Stimulated activated CD8-positive, alpha-beta memory T cell treated with anti-CD3 and anti-CD28 coated beads, Interleukin-7, amount 100 ng/mL, for 4 hours (primary cell): Measurements from ENCODE around the gene CDK17.
"Not testable (repeated sequence)": the region's sequence is repeated elsewhere in the genome, so short reads cannot be mapped to it uniquely, and the experiment has no call there.

Source experiments
- DNase-seq, 2 donors: peaks; one replicate each; pipeline ENCODE4 v3.0.0-alpha.2; 2020; ENCODE audit warnings: low read depth in 2 of 2

The CDK17 gene

GRCh38 chr12:96393229-96393628 is 7.0 kb downstream of the CDK17 start:
- not testable (repeated sequence) for DNase-seq

DNA sequence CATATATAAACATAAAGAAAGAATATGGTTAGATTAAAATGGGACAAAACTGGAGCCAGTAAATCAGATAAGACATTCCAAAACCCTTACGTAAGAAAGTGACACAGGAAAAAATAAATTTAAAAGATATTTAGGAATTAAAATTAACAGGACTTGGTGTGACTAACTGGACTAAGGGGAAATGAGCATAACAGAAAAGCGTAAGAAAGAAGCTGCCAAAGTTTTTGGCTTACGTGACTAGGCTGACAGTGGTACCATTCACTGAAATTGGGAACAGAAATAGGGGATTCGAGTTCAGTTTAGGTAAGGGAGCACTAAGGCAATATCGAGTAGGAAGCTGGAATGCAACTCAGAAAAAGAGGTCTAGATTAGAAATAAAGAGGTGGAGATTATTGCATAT is 7.8 kb downstream of the CDK17 start:
- DNase-seq, result no peak

DNA sequence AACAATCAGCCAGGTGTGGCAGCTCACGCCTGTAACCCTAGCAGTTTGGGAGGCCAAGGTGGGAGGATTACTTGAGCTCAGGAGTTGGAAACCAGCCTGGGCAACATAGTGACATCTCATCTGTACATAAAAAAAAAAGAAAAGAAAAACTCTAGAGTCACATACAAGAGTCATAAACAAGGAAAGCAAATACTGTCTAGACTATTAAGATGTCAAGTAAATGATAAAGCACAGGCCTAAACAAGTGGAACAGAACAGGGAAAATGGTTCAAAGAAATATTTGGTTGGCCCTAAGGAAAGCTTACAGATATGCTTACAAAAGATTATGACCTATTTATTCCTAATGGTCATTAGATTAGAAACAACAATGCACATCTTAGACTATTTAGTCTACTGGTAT is 12.3 kb downstream of the CDK17 start:
- no peak for DNase-seq

DNA sequence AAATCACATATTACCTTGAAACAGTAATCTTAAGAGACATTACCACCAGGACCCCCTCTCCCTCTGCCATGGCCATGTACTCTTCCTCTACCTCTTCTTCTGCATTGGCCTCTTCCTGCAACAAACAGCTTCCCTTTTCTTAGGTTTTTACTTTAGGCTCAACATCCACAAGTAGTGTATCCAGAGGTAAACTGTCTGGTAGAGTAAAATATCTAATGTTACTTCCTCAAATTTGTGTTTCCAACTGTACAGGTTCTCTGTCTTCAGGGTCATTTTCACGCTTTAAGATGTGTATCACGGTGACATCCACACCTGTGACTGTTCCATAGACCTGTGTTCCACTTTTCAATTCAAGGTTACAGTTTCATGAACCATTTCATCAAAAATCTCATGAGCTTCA is 13.4 kb downstream of the CDK17 start:
- DNase-seq, result no peak

GRCh38 chr12:96383991-96384390 is 16.2 kb downstream of the CDK17 start:
- DNase-seq, result no peak

- DNase-seq, result no peak
These were observed 16.9 kb downstream of the CDK17 start for GRCh38 chr12:96383371-96383770.

GRCh38 chr12:96379743-96380142 is 20.5 kb downstream of the CDK17 start:
- DNase-seq, result not testable (repeated sequence)

DNA sequence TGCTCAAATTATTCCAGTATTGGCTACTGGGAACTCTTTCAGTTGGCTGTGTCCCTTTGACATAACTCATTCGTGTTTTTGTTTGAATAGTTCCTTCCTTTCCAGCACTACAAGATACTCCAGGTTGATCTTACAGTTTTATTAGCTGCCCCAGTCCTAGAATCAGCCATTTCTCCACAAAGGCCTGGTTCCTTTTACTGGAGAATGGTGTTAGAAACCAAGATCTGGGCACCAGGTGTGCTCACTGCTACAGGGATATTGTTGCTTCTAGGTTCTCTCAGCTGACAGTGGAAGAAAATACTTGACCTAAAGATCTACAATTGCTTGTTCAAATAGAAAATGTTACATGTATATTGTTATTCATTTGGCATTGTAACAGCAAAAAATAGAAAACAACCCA is 21.9 kb downstream of the CDK17 start:
- no peak for DNase-seq

DNA sequence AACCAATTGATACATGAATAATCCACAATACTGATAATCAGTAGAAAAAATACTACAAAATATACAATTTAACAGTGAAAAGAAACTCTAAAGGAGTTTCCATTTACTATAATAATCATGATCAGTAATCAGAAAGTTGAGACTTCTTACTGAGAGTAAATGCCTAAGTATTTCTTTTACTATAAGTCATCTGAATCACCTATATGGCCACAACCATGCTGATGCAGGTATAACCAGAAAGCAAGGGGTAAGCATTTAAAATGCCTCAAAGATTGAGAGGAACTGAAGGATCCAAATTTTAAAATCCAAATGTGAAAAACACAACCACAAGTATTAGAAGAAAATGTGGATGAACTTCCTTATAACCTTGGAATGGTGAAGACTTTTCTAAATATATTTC is 23.4 kb downstream of the CDK17 start:
- no peak for DNase-seq

DNA sequence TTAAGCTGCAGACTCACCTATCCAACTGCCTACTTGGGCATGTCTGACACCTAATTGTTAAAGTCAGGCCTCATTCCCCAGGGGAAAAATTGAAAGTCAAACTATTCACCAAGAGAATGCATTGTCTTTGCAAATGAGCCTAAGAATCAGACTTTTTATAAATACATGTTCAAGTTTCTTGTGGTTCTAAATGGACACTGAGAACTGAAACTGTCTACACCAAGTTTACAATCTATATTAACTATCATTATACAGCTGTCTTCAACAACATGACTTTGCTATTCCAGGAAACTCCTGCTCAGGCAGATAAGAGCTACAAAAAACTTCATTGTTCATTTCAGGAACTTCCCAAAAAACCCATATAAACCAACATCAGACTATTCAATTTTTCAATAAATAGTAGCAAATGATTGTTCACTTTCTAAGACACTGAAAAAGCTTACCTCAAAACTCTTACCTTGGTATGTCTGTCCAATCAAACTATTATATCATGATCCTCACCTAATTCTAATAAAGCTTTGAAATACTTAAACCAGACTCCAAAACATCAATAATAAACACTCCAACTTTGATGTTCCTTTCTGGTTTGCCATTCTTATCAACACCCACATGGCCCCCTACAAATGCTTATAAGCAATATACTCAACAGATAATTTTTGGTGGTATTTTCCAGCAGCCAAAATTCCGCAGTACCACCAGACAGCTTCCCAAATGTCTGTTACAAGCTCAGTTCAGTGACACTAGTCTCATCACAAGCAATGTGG is 24.2 kb downstream of the CDK17 start:
- DNase-seq, result no peak

DNA sequence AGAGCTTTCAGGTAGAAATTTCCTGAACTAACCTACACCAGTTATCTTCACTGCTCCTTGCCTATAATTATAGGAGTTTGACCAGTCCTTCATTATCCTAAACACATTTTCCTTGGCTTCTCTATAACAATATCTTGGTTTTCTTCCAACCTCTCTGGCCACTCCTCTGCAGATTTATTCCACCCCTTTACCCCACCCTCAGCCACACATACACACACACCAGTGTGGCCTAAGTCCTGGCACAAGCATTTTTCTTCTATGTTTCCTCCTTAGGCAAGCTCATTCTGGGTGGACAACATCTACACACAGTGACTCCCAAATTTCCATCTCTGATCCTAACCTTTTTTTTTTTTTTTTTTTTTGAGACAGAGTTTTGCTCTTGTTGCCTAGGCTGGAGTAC is 25.1 kb downstream of the CDK17 start:
- no peak for DNase-seq

DNA sequence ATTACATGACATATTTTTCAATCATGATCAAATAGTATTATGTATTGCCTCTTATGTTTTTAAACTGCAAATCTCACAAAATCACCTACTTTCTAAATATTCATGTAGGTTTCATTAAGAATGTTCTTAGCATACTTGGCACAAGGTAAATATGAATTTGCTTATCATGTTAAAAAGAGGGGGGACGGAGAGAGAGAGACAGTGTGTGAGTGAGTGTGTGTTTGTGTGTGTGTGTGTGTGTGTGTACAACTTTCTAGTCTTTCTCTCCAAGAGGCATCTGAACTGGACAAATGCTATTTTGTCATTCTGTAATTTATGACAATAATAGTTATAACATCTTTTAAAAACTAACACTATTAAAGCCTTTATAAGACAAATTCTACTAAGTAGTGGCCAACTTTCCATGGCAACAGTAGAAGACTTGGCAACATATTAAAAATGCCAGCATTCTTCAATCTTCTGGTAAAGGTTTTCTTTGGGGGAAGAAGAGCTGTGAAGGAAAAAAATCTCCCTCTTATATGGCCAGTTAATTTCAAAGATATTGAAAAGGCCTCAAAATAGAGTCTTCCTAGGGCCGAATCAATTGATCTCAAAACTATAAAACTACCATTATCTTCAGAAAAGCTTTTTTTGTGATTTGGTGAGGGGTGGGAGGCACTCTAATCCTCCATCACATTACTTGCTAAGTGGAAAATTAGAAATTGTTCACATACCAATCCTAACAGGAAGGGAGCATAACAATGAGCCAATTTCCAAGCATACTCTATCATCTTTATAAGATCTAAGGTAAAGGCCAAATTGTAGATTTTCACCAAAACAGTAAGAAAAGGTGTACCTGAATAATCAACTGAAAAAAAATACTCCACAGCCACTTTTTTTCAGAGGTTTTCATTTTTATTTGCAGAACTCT is 28.2 kb downstream of the CDK17 start:
- DNase-seq, result no peak

DNA sequence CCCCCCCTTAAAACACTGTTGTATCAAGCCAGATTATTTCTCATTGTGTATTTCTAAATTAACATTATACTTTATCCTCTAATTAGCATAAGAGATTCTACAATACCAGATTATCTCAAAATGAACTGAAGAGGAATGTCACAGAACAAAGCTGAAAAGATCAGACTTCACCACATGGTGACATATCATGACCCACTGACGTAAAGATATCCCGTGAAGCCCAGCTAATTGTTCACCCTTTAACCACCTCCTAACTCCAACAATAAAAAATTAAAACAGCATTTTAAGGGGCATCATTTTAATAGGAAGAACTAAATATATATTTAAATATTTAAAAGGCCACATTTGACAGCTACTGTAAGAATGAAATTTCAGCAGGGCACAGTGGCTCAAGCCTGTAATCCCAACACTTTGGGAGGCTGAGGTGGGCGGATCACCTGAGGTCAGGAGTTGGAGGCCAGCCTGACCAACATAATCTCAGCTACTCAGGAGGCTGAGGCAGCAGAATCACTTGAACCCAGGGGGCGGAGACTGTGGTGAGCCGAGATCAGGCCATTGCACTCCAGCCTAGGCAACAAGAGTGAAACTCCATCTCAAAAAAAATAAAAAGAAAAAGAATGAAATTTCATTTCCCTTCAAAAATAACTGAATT is 29.0 kb downstream of the CDK17 start:
- no peak for DNase-seq

GRCh38 chr12:96368687-96369086 is 31.6 kb downstream of the CDK17 start:
- DNase-seq, result no peak

DNA sequence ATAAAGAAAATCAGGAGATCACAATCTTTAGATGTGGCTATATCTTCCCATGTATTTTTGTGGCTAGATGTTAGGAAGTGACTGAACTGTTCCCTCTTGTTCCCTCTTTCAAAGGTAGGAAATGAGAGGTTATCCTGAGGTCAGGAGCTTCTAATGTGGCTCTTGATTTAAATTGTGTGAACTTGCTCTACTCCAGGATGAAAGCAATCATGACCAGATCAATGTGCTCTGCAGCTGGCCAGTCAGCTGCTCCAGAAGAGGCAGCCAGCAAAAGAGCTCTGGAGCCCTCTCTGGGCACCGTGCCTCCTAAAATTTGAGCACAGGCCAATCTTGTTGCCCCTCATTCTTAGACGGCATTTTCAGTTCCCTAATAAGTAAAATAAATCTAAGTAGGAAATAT is 32.0 kb downstream of the CDK17 start:
- no peak for DNase-seq

DNA sequence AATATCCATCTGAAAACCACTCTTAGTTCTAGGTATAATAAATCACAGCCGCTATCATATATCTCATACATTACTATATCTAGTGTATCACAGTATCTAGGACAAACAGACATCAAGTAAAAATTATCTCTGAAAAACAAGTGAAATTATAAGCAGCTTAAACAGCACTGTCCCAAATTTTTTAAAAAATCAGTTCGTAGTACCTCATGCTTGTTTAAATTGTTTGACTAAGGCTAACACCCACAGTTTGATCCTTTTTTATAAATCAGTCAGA is 33.9 kb downstream of the CDK17 start:
- no peak for DNase-seq

GRCh38 chr12:96365604-96366380 is 34.4 kb downstream of the CDK17 start:
- DNase-seq, result no peak

GRCh38 chr12:96364092-96364700 is 36.0 kb downstream of the CDK17 start:
- no peak for DNase-seq

GRCh38 chr12:96361074-96361473 is 39.2 kb downstream of the CDK17 start:
- DNase-seq, result no peak

DNA sequence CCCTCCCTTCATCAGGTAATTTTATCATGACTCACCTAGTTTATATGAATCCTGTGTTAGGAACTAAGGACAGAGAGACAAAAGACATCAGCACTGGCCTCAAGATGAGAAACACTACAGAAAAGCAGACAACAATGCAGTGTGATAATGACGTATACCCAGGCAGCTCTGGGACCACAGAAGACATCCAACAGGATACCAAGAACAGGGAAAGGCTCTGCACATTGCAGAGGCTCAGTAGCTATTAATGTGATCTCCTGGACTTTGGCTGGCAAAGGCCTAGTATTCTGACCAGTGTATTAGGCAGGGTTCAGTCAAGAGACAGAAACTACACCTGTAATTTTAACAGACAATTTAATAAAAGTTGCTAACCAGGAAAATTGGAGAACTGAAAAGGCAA is 39.7 kb downstream of the CDK17 start:
- DNase-seq, result no peak

DNA sequence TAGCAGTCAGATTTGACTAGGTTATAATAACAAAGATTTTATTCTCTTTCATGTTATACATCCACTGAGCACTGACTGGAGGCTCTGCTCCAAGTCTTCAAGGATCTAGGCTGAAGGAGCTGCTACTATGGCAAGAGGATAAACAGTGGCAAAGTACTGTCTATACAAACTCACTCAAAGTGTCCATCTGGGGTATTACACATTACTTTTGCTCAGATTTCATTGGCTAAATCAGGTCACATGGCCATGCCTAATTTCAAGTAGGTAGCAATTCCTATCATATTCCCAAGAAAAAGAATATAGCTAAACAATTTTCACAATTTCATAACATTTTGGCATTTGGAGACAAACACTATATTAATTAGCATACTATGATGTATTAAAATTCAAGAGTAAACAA is 40.9 kb downstream of the CDK17 start:
- DNase-seq, result no peak

- DNase-seq, result no peak
These were observed 43.4 kb downstream of the CDK17 start for GRCh38 chr12:96356831-96357230.
